Stomach (tissue), 9 donors: ENCODE results near the gene GNAT3. TPM values are rescaled to one million over a fixed set of nuclear protein-coding genes. Genes with fewer than 3 reads are reported as not detected.

Source experiments
- DNase-seq, 2 donors: peaks; one replicate each; pipeline versions ENCODE4 v3.0.0 to v3.0.0-alpha.2; 2013 to 2019
- H3K27ac ChIP-seq, 5 donors: fragments of 200-600 bp in 4 of 5; sonication (generic) in 4 of 5; one replicate each; pipeline ENCODE4 v1.5.1; 2013 to 2019; ENCODE audit warnings: mild to moderate bottlenecking in 1 of 5, moderate library complexity in 1 of 5
- H3K27me3 ChIP-seq, 3 donors: fragments of 200-600 bp; sonication (generic); one replicate each; pipeline ENCODE4 v1.5.1; 2017 to 2019; ENCODE audit warnings: mixed run types in 1 of 3
- H3K36me3 ChIP-seq, 4 donors: fragments of 200-600 bp; sonication (generic); 1 replicate in 3 of 4; 2 replicates in 1 of 4; pipeline ENCODE4 v1.5.1; 2016 to 2019
- H3K4me1 ChIP-seq, 4 donors: fragments of 200-600 bp; sonication (generic); one replicate each; pipeline ENCODE4 v1.5.1; 2016 to 2019
- H3K4me3 ChIP-seq, 4 donors: fragments of 200-600 bp; sonication (generic) in 3 of 4; one replicate each; pipeline ENCODE4 v1.5.1; 2016 to 2019; ENCODE audit warnings: mild to moderate bottlenecking in 1 of 4
- H3K9me3 ChIP-seq, 4 donors: fragments of 200-600 bp; sonication (generic); one replicate each; pipeline ENCODE4 v1.5.1; 2016 to 2019
- EP300 ChIP-seq: sonication (generic); formaldehyde crosslinking; IDR thresholded peaks from one replicate; pipeline ENCODE4 v1.6.1; 2017; ENCODE audit warnings: antibody characterized with exemption
- POLR2A ChIP-seq, 4 donors: fragments of 450-650 bp; IDR thresholded peaks; one replicate each; pipeline ENCODE4 v1.6.1; 2016; ENCODE audit warnings: antibody characterized with exemption in 4 of 4, control low read depth in 2 of 4, mild to moderate bottlenecking in 1 of 4, moderate library complexity in 1 of 4
- POLR2AphosphoS5 ChIP-seq, 3 donors: sonication (generic); formaldehyde crosslinking; IDR thresholded peaks; one replicate each; pipeline ENCODE4 v1.6.1; 2016; ENCODE audit warnings: antibody characterized with exemption in 3 of 3
- WGBS, 5 donors: extraction: QIAGEN DNeasy Blood & Tissue Kit in 3 of 5; methylation state at CpG; one replicate each; pipeline versions ENCODE4 v1.1.5 to v1.1.7; 2013 to 2018; 5-methylcytosine and 5-hydroxymethylcytosine counted together
- intact Hi-C: fragments of 100-400 bp; cut with DNase I; formaldehyde crosslinking; loops from one replicate; pipeline ENCODE4 v1.15.1; 2023; ENCODE audit warnings: low total_unique reads
- polyA plus RNA-seq, 3 donors: library from polyadenylated mRNA; stranded (reverse); fragments of 200-250 nt; gene quantifications; one replicate each; pipeline ENCODE4 v1.2.3, GENCODE V29; 2013
- total RNA-seq, 5 donors: library from RNA; depleted of rRNA; stranded (reverse); fragments of >200 nt; gene quantifications; one replicate each; pipeline versions ENCODE4 v1.1.0 to v1.2.3, GENCODE V29; 2014 to 2016
- TF ChIP-seq, protein P1 (sequence below), 7 experiments: fragments of 450-650 bp in 4 of 7; fragments of 200-600 bp in 3 of 7; sonication (generic) in 3 of 7; IDR thresholded peaks; one replicate each; pipeline ENCODE4 v1.5.1; 2016 to 2019; ENCODE audit warnings: antibody characterized with exemption in 7 of 7, control low read depth in 2 of 7, mild to moderate bottlenecking in 1 of 7
- donor health status: healthy with polysubstance abuse.
- donor health status: Bipolar disorder and iron deficiency.
- donor health status: healthy.

Gene GNAT3
- total and polyA plus RNA-seq, 8 donors, result not detected

DNA sequence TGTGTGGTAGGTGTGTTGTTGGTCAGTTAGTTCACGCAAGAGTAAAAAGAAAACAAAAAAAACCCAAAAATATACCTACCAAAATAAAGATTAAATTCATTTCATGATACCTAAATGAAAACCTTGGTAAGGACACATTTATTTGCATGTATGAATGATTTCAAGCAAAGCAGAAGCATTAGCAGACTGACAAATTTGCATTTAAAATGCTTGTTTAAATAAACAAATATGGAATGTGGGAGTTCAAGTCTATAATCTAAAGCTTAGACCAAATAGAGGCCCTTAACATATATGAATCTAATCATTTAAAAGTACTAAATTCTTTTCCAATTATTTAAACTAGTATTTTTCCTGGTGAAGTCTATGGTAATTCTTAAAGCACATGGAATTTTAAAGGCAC lies 35.8 kb downstream of the GNAT3 start:
- TF ChIP-seq POLR2AphosphoS5 (IDR thresholded peaks at IDR 0.05) (no peak), POLR2A (IDR thresholded peaks at IDR 0.05) (no peak)
- Histone ChIP-seq H3K27me3 (no peaks in the 10 kb centered on the region), H3K4me1 (peaks cover 0 to 5% (median 0%) of the 10 kb centered on the region in 4 donors), H3K9me3 (no peaks in the 10 kb centered on the region), H3K36me3 (no peaks in the 10 kb centered on the region), H3K4me3 (no peak overlapping the region), H3K27ac (no peak overlapping the region)
- DNase-seq, result no peak
- 81 to 94% (median 93%) methylated on average over 1 of the region's 1 CpG for WGBS, 5 donors
- intact Hi-C loops, result no loop called here

DNA sequence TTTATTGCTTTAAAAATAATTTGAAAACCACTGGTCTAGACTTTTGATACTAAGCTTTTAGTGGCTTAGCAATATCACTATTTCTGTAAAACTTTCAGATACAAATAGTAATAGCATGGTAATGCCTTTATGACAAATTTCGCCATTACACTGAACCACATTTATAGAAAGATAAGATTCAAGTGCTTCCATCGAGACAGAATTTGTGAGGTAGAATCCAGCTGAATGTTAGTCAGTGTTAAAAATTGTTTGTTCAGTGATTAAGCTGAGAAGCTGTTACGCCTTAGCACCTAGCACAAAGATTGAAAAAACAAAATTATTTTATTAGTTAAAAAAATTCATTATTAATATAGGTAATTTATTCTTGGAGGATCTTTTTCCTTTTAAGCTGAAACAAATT lies 36.5 kb downstream of the GNAT3 start:
- H3K4me1 ChIP-seq, result peaks cover 0 to 5% (median 0%) of the 10 kb centered on the region in 4 donors
- no peaks in the 10 kb centered on the region for H3K27me3 ChIP-seq
- TF ChIP-seq POLR2AphosphoS5 (IDR thresholded peaks at IDR 0.05) (no peak), EP300 (no peak), POLR2A (IDR thresholded peaks at IDR 0.05) (no peak)
- TF ChIP-seq, protein P1, sequence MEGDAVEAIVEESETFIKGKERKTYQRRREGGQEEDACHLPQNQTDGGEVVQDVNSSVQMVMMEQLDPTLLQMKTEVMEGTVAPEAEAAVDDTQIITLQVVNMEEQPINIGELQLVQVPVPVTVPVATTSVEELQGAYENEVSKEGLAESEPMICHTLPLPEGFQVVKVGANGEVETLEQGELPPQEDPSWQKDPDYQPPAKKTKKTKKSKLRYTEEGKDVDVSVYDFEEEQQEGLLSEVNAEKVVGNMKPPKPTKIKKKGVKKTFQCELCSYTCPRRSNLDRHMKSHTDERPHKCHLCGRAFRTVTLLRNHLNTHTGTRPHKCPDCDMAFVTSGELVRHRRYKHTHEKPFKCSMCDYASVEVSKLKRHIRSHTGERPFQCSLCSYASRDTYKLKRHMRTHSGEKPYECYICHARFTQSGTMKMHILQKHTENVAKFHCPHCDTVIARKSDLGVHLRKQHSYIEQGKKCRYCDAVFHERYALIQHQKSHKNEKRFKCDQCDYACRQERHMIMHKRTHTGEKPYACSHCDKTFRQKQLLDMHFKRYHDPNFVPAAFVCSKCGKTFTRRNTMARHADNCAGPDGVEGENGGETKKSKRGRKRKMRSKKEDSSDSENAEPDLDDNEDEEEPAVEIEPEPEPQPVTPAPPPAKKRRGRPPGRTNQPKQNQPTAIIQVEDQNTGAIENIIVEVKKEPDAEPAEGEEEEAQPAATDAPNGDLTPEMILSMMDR (IDR thresholded peaks at IDR 0.05), result no peak
- DNase-seq, result no peak
- intact Hi-C loops, result no loop called here
- H3K4me3 ChIP-seq, result no peak overlapping the region
- 47 to 73% (median 47%) methylated on average over 3 of the region's 3 CpGs for WGBS, 5 donors
- no peak overlapping the region for H3K27ac ChIP-seq
- no peaks in the 10 kb centered on the region for H3K9me3 ChIP-seq
- H3K36me3 ChIP-seq, result no peaks in the 10 kb centered on the region

DNA sequence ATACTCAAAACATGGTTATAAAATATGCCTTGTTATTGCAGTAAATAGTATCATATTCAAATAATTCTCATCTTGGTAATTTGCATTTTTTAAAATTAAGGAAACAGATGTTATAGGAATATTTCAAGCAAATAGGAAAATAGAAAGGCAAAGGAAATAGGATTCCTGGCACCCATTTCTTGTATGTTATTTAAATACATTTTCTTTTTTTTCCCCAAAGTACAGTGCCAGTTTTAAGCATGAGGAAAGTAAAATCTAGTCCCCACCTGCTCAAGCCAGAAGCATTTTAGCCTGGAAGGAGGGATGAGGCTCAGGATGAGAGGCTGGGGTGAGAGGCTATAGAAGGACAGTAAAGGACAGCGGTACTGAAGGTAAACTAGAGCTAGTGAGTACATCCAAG lies 38.1 kb downstream of the GNAT3 start:
- no peaks in the 10 kb centered on the region for H3K36me3 ChIP-seq
- H3K9me3 ChIP-seq, result no peaks in the 10 kb centered on the region
- TF ChIP-seq POLR2AphosphoS5 (IDR thresholded peaks at IDR 0.05), result no peak
- TF ChIP-seq, protein P1 (IDR thresholded peaks at IDR 0.05), result no peak
- no peak for TF ChIP-seq POLR2A (IDR thresholded peaks at IDR 0.05)
- no peak for TF ChIP-seq EP300
- no peaks in the 10 kb centered on the region for H3K27me3 ChIP-seq
- 94 to 100% (median 97%) methylated on average over 1 of the region's 1 CpG for WGBS, 5 donors
- H3K4me1 ChIP-seq, result peaks cover 0 to 5% (median 0%) of the 10 kb centered on the region in 4 donors
- no peak overlapping the region for H3K27ac ChIP-seq
- no peak overlapping the region for H3K4me3 ChIP-seq
- intact Hi-C loops, result no loop called here
- DNase-seq, result no peak

DNA sequence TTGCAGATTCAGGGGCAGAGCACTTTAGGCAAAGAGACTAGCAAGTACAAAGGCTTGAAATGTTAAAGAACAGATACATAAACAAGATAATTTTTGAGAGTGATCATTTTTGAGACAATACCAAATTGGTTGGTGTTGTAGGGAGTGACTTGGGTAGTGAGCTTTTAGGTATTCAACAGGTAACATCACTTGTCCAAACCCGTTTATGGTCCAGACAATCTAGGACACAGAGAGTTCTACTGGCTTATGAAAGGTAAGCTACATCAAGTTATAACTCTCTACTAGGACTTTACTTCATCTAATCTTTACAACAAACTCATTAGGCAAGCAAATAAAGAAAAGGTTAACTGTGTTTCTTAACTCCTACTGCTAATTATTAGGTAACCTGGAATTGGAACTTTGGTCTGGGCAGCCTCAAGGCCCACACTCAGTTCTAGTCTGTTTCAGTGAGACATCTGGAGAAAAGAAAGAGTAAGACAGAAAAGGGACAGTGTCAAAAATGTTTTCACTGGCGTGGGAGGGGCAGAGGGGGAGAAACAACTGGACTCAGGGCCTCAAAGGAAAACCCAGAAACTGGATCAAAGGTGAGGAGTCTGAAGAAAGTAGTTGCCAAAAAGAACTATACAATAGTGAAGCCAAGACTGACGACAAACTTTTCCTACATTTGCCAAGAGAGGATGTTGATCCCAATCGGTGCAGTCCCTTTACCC lies 39.2 kb downstream of the GNAT3 start:
- intact Hi-C loops, result no loop called here
- TF ChIP-seq EP300, result no peak
- no peak for TF ChIP-seq POLR2AphosphoS5 (IDR thresholded peaks at IDR 0.05)
- TF ChIP-seq, protein P1 (IDR thresholded peaks at IDR 0.05), result no peak
- TF ChIP-seq POLR2A (IDR thresholded peaks at IDR 0.05), result no peak
- Histone ChIP-seq H3K4me3 (no peak overlapping the region), H3K27me3 (no peaks in the 10 kb centered on the region), H3K36me3 (no peaks in the 10 kb centered on the region), H3K27ac (no peak overlapping the region), H3K4me1 (peaks cover 0 to 5% (median 0%) of the 10 kb centered on the region in 4 donors), H3K9me3 (no peaks in the 10 kb centered on the region)
- DNase-seq, result no peak
- WGBS, 5 donors, result 36 to 45% (median 39%) methylated on average over 4 of the region's 4 CpGs
